IPS-20b (cell line): ENCODE measurements around the gene RBM33.

Experiments used
- H3K27ac ChIP-seq: one replicate; pipeline ENCODE4 v1.5.1; 2013; ENCODE audit warnings: low read length
- H3K27me3 ChIP-seq: 2 replicates; pipeline ENCODE4 v1.6.1; 2013; ENCODE audit warnings: mild to moderate bottlenecking, low read length, inconsistent platforms; ENCODE audit not compliant: insufficient read depth
- H3K36me3 ChIP-seq: 2 replicates; pipeline ENCODE4 v1.6.1; 2013; ENCODE audit warnings: low read depth, mild to moderate bottlenecking, inconsistent platforms, low read length, moderate library complexity; ENCODE audit not compliant: insufficient read depth
- H3K4me1 ChIP-seq: 2 replicates; pipeline ENCODE4 v1.6.1; 2013; ENCODE audit warnings: mild to moderate bottlenecking, control low read depth, inconsistent platforms, low read length, moderate library complexity; ENCODE audit not compliant: insufficient read depth
- H3K4me3 ChIP-seq: 2 replicates; pipeline ENCODE4 v1.5.1; 2013; ENCODE audit warnings: mild to moderate bottlenecking, low read length, inconsistent platforms
- H3K9ac ChIP-seq: 2 replicates; pipeline ENCODE4 v1.6.1; 2013; ENCODE audit warnings: low read depth, mild to moderate bottlenecking, inconsistent platforms, low read length, moderate library complexity
- H3K9me3 ChIP-seq: 2 replicates; pipeline ENCODE4 v1.6.1; 2013; ENCODE audit warnings: mild to moderate bottlenecking, low read depth, low read length, inconsistent platforms; ENCODE audit not compliant: insufficient read depth

The RBM33 gene, protein sequence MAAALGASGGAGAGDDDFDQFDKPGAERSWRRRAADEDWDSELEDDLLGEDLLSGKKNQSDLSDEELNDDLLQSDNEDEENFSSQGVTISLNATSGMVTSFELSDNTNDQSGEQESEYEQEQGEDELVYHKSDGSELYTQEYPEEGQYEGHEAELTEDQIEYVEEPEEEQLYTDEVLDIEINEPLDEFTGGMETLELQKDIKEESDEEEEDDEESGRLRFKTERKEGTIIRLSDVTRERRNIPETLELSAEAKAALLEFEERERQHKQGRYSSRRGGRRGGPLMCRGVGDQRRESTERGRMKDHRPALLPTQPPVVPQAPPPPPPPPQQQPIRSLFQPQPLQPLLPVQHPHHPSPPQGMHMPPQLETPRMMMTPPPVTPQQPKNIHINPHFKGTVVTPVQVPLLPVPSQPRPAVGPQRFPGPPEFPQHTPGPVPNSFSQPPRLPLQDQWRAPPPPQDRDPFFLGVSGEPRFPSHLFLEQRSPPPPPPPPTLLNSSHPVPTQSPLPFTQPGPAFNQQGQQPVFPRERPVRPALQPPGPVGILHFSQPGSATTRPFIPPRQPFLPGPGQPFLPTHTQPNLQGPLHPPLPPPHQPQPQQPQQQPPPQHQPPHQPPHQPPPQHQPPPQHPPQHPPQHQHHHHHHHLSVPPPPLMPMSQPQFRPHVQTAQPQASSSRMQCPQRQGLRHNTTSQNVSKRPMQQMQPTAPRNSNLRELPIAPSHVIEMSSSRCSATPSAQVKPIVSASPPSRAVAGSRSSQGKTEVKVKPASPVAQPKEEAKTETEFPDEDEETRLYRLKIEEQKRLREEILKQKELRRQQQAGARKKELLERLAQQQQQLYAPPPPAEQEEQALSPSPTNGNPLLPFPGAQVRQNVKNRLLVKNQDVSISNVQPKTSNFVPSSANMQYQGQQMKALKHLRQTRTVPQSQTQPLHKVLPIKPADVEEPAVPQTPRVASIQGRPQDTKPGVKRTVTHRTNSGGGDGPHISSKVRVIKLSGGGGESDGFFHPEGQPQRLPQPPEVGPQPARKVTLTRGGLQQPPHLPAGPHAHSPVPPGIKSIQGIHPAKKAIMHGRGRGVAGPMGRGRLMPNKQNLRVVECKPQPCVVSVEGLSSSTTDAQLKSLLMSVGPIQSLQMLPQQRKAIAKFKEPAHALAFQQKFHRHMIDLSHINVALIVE

DNA sequence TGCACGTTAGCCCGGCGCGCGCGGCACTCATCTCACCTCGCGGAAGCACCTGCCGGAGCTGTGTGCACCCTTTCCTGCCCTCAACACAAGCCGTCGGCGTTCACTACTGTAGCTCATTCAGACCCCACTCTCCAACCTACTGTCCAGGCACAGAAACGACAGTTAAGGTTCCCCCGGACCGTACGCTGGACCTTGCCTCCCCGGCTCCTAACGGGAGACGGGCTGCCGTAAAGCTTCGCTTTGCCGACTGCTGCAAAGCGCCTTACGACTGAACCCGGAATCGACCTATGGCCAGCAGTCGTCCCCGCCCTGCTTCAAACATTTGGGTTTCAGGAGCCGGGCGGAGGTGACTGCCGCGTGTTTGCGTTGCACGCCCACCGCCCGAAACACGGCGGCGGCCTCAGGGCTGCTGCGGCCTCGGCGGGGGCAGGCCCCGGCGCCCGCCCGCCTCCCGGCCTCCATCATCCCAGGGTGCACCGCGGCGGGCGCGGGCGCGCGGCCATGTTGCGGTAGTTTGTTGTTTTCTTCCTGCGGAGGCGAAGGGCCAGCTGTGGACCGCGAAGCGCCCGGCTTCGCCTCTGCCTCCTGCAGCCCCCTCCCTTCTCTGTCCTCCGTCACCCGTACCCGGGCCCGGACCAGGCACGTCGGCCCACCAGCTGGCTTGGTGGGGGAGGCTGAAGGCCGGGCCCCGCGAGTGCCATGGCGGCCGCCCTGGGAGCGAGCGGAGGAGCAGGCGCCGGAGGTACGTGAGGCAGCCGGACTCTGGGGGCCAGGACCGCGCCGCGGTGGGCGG lies at the start of gene RBM33:
Gene RBM33, plus strand, starts transcription at position 484 of the 793 bp plus-strand sequence. Its CDS starts 216 bp downstream, at position 700.
- H3K4me1 ChIP-seq, result peaks cover 9% of the 10 kb centered on the region; the same call in 1 of the 2 replicates
- peak within 1 kb of the TSS; percentile 96 for H3K9ac ChIP-seq
- peaks cover 55% of the 10 kb centered on the region for H3K36me3 ChIP-seq
- H3K27ac ChIP-seq, result peak within 1 kb of the TSS; percentile 75
- peaks cover 28% of the 10 kb centered on the region for H3K9me3 ChIP-seq
- H3K4me3 ChIP-seq, result peak within 1 kb of the TSS; percentile 76
- no peaks in the 10 kb centered on the region for H3K27me3 ChIP-seq

- H3K36me3 ChIP-seq, result no peaks in the 10 kb centered on the region
- H3K4me1 ChIP-seq, result peaks cover 6% of the 10 kb centered on the region; the same call in 1 of the 2 replicates
- H3K27me3 ChIP-seq, result no peaks in the 10 kb centered on the region
- no peak overlapping the region for H3K4me3 ChIP-seq
- H3K9ac ChIP-seq, result no peak overlapping the region; the same call in 1 of the 2 replicates
- H3K9me3 ChIP-seq, result no peaks in the 10 kb centered on the region
- H3K27ac ChIP-seq, result no peak overlapping the region
These were observed 49.5 kb upstream of the RBM33 start for GRCh38 chr7:155594961-155595366.

DNA sequence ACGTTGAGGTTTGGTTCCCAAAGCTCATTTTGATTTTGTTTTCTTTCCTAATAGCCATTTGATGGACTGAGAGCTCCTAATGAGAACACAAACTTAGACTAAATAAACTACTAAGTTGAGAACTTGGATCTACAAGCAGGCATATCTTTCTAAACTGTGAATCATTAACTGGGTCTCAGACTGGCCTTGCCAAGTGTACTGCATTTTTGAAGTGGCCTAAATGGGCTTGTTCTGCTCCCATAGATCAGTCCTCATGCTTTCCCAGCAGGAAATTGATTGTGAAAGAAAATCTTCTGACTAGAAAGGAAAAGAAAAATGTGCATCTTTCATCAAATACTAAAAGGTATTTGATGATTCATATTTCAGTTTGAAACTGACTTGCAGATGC lies 46.7 kb upstream of the RBM33 start:
- Histone ChIP-seq H3K4me3 (no peak overlapping the region), H3K9me3 (no peaks in the 10 kb centered on the region), H3K27ac (no peak overlapping the region), H3K4me1 (peaks cover 6% of the 10 kb centered on the region; the same call in 1 of the 2 replicates), H3K27me3 (no peaks in the 10 kb centered on the region), H3K36me3 (no peaks in the 10 kb centered on the region), H3K9ac (no peak overlapping the region)

GRCh38 chr7:155598810-155599210 lies 45.7 kb upstream of the RBM33 start:
- Histone ChIP-seq H3K27me3 (no peaks in the 10 kb centered on the region), H3K27ac (no peak overlapping the region), H3K9ac (no peak overlapping the region), H3K36me3 (no peaks in the 10 kb centered on the region), H3K9me3 (no peaks in the 10 kb centered on the region), H3K4me3 (peak overlapping the region; percentile 41; the same call in 1 of the 2 replicates), H3K4me1 (peaks cover 6% of the 10 kb centered on the region; the same call in 1 of the 2 replicates)

- H3K36me3 ChIP-seq, result no peaks in the 10 kb centered on the region
- H3K9ac ChIP-seq, result no peak overlapping the region
- no peaks in the 10 kb centered on the region for H3K27me3 ChIP-seq
- H3K27ac ChIP-seq, result no peak overlapping the region
- H3K9me3 ChIP-seq, result no peaks in the 10 kb centered on the region
- H3K4me1 ChIP-seq, result no peaks in the 10 kb centered on the region
- no peak overlapping the region for H3K4me3 ChIP-seq
These were observed 42.3 kb upstream of the RBM33 start for GRCh38 chr7:155602156-155602555.

- H3K4me1 ChIP-seq, result no peaks in the 10 kb centered on the region
- no peak overlapping the region for H3K4me3 ChIP-seq
- no peak overlapping the region for H3K9ac ChIP-seq
- no peaks in the 10 kb centered on the region for H3K27me3 ChIP-seq
- H3K36me3 ChIP-seq, result no peaks in the 10 kb centered on the region
- H3K27ac ChIP-seq, result no peak overlapping the region
- H3K9me3 ChIP-seq, result no peaks in the 10 kb centered on the region
These were observed 41.7 kb upstream of the RBM33 start for GRCh38 chr7:155602750-155603149.

DNA sequence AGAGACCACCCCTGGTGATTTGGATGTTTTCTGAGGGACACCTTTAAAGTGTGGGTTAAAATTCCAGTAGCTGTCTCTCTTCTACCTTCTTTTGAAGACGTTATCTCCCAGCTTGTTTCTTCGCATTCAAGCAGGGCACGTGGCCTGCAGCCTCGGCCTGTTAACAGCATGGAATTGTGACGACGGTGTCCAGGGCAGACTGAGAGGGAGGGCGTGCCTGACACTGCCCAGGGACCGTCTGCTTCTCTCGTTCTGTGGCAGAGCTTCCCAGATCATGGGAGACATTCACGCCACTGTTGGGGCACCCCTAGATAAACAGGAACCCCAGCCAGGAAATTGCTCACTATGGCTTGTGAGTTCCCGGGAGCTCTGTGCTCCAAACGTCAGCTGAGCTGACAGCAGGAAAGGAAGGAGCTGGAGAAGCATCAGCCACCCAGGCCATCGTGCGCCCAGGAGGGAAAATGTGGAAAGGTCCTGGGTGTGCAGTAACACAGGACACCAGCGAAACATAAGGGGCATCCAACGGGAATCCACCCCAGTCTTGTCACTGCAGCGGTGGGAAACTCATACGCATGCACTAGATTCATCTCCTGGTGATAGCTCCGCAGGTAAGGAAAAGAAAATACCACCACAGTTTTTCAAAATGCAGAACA lies 41.1 kb upstream of the RBM33 start:
- Histone ChIP-seq H3K9me3 (no peaks in the 10 kb centered on the region), H3K27ac (no peak overlapping the region), H3K4me3 (no peak overlapping the region), H3K4me1 (no peaks in the 10 kb centered on the region), H3K36me3 (no peaks in the 10 kb centered on the region), H3K27me3 (no peaks in the 10 kb centered on the region), H3K9ac (no peak overlapping the region)

- Histone ChIP-seq H3K36me3 (no peaks in the 10 kb centered on the region), H3K4me3 (no peak overlapping the region), H3K4me1 (no peaks in the 10 kb centered on the region), H3K9me3 (no peaks in the 10 kb centered on the region), H3K9ac (no peak overlapping the region), H3K27me3 (no peaks in the 10 kb centered on the region), H3K27ac (no peak overlapping the region)
These were observed 40.5 kb upstream of the RBM33 start for GRCh38 chr7:155603858-155604503.

DNA sequence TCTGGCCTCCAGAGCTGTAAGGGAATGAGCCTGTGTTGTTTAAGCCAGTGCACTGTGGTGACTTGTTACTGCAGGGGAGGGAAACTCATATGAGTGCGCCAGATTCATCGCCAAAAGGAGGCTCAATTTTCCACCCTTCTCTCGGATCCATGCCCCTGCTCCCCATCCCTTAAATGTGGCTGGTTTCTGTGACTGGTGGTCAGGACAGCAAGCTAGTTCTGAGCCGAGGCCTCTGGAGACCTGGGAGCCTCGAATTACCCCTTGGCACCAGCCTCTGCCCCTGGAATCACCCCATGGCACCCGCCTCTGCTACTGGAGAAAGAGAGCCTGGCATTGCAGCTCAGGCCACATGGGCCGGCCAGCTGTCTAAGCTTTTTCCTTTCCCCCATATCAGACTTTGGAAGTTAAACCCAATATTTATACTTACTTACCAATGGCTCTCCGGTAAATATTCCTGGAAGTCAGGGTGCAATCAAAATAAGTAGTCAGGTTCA lies 39.9 kb upstream of the RBM33 start:
- Histone ChIP-seq H3K36me3 (no peaks in the 10 kb centered on the region), H3K27me3 (no peaks in the 10 kb centered on the region), H3K9me3 (no peaks in the 10 kb centered on the region), H3K9ac (no peak overlapping the region), H3K4me3 (no peak overlapping the region), H3K27ac (no peak overlapping the region), H3K4me1 (no peaks in the 10 kb centered on the region)

GRCh38 chr7:155609185-155609584 lies 35.3 kb upstream of the RBM33 start:
- H3K4me1 ChIP-seq, result no peaks in the 10 kb centered on the region
- no peak overlapping the region for H3K27ac ChIP-seq
- no peaks in the 10 kb centered on the region for H3K36me3 ChIP-seq
- no peak overlapping the region for H3K4me3 ChIP-seq
- H3K9me3 ChIP-seq, result no peaks in the 10 kb centered on the region
- no peak overlapping the region for H3K9ac ChIP-seq
- H3K27me3 ChIP-seq, result no peaks in the 10 kb centered on the region
